A673 (cell line): Measurements from ENCODE around the gene SUPT6H.

Experiments
- CTCF ChIP-seq: fragments of 300-800, 200-600 bp; sonication (generic); conservative IDR thresholded peaks from 2 replicates; pipeline ENCODE4 v1.5.1; 2017; ENCODE audit warnings: low read depth, mild to moderate bottlenecking, antibody characterized with exemption, low read length, moderate library complexity, mixed read lengths
- EZH2 ChIP-seq: fragments of 200-600 bp; sonication (generic); IDR thresholded peaks from 2 replicates; pipeline ENCODE4 v1.6.1; 2017; ENCODE audit warnings: borderline replicate concordance, low read depth, mild to moderate bottlenecking, mixed read lengths, antibody characterized with exemption, low read length; ENCODE audit not compliant: poor library complexity, severe bottlenecking

- TF ChIP-seq CTCF (no peak), EZH2 (no peak)
Measured at GRCh38 chr17:28744104-28744971, 82.3 kb downstream of the SUPT6H start.
